Heart left ventricle (tissue), 16 donors: Measurements from ENCODE around the gene GDPD3. TPM values are rescaled to one million over a fixed set of nuclear protein-coding genes. Genes with fewer than 3 reads are reported as not detected.

Experiments used
- ATAC-seq, 4 donors: fragments of 200-7000 bp; cut with Tn5 transposase; one replicate each; pipeline ENCODE4 v1.9.1; 2020 to 2022; ENCODE audit warnings: moderate library complexity in 4 of 4, mild to moderate bottlenecking in 3 of 4, moderate number of reproducible peaks in 1 of 4
- DNase-seq, 5 donors: peaks; one replicate each; pipeline ENCODE4 v3.0.0-alpha.2; 2020
- H3K27ac ChIP-seq, 12 donors: fragments of 200-600 bp; sonication (generic) in 4 of 12; one replicate each; pipeline versions ENCODE4 v1.5.0 to v1.8.0; 2016 to 2022; ENCODE audit warnings: mild to moderate bottlenecking in 2 of 12
- H3K27me3 ChIP-seq, 9 donors: fragments of 200-600 bp; sonication (generic) in 2 of 9; one replicate each; pipeline versions ENCODE4 v1.5.1 to v1.8.0; 2016 to 2022; ENCODE audit warnings: mild to moderate bottlenecking in 3 of 9
- H3K36me3 ChIP-seq, 9 donors: fragments of 200-600 bp; sonication (generic) in 2 of 9; one replicate each; pipeline versions ENCODE4 v1.5.0 to v1.8.0; 2018 to 2022; ENCODE audit warnings: mild to moderate bottlenecking in 2 of 9
- H3K4me1 ChIP-seq, 12 donors: fragments of 200-600 bp; sonication (generic) in 4 of 12; one replicate each; pipeline versions ENCODE4 v1.5.0 to v1.8.0; 2016 to 2022; ENCODE audit warnings: mild to moderate bottlenecking in 3 of 12
- H3K4me3 ChIP-seq, 12 donors: fragments of 200-600 bp; sonication (generic) in 4 of 12; one replicate each; pipeline versions ENCODE4 v1.5.0 to v1.8.0; 2017 to 2022; ENCODE audit warnings: mild to moderate bottlenecking in 9 of 12, moderate library complexity in 4 of 12
- H3K9me3 ChIP-seq, 12 donors: fragments of 200-600 bp; sonication (generic) in 4 of 12; one replicate each; pipeline versions ENCODE4 v1.5.0 to v1.8.0; 2016 to 2022; ENCODE audit warnings: mild to moderate bottlenecking in 1 of 12
- CTCF ChIP-seq, 12 donors: fragments of 200-600 bp; sonication (generic) in 4 of 12; IDR thresholded peaks; one replicate each; pipeline versions ENCODE4 v1.5.0 to v1.8.0; 2018 to 2022; ENCODE audit warnings: antibody characterized with exemption in 12 of 12, mild to moderate bottlenecking in 5 of 12
- POLR2A ChIP-seq, 2 donors: fragments of 450-650 bp; IDR thresholded peaks; one replicate each; pipeline ENCODE4 v1.6.1; 2017; ENCODE audit warnings: antibody characterized with exemption in 2 of 2, mild to moderate bottlenecking in 2 of 2, moderate library complexity in 2 of 2
- WGBS, 4 donors: extraction: QIAGEN DNeasy Blood & Tissue Kit in 2 of 4; methylation state at CpG; one replicate each; pipeline versions ENCODE4 v1.1.5 to v1.1.7; 2013 to 2018; 5-methylcytosine and 5-hydroxymethylcytosine counted together
- intact Hi-C, 10 donors: fragments of 100-400 bp; cut with DNase I; formaldehyde crosslinking; loops; one replicate each; pipeline versions ENCODE4 v1.11.1 to v1.14.2; 2022
- polyA plus RNA-seq, 2 donors: library from polyadenylated mRNA; stranded (reverse); fragments of 200-250 nt; gene quantifications; one replicate each; pipeline ENCODE4 v1.2.3, GENCODE V29; 2013
- total RNA-seq, 9 donors: library from RNA; depleted of rRNA in 2 of 9; stranded (reverse); fragments of >200 nt in 2 of 9; fragmentation: NEBNext Ultra II Directional in 3 of 9; extraction: Animal tissue kit (Norgen Biotek cat#: 25700) in 3 of 9; gene quantifications; one replicate each; pipeline versions ENCODE4 v1.1.0 to v1.2.4, GENCODE V29; 2016 to 2023
- donor health status: ischemic (EF 13 %, LVEDD 7.1; RV severe dilation, severe dysfunction).
- donor health status: healthy with polysubstance abuse.
- donor health status: DM: no; HTN: yes; CAD: no.
- donor health status: DM: no; HTN: no; CAD: no.
- donor health status: ischemic (EF 25% LVEDD 6.9; RV normal size, moderate dysfunction).
- donor health status: ischemic (EF 25% LVEDD 5.7; RV mildly dilated, moderate dysfunction).
- donor health status: healthy.
- donor health status: DM: yes; HTN: yes; CAD: no.
- donor health status: ischemic (EF 35%, LVEDD 5.7; RV mildly dilated, moderate dysfunction).
- donor health status: nonischemic (EF 11% LVEDD 7.7; RV severe dilation, severe dysfunction).
- donor health status: DM: yes; HTN: yes; CAD: no.
- donor health status: PGD.
- donor health status: ischemic (EF 29% LVEDD 5.4; RV normal size, mild dysfunction).
- donor health status: nonischemic (EF 23%, LVEDD 6.1; RV moderate dilation, normal function).

GDPD3 gene
- total and polyA plus RNA-seq, 11 donors: 0.36 to 5.3 (median 2.0) TPM

DNA sequence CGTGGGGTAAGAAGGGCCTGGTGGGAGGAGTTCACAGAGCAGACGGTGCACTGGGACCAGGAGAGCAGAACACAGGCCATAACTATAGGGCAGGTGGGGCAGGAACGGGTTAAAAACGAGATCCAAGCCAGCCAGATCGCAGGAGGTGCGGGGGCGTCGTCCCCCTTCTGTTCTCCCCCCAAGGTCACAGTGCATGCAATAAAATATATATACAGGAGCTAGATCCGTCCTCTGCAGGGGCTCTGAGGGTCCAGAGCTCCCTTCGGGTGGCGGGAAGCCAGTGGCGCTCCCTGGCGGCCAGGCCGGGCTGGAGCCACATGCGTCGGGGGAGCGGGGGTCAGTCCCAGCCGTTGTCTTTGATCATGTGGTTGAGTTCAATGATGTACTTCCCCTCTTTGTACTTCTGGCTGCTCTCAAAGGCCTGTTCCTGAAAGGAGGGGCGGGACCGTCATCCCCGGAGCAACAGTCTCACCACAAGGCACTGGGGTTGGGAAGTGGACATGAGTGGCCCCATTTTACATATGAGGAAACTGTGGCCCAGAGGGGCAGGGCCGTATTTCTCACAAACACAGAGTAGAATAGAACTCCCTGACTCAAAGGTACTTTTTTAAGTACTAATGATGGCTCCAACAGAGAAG is 20.8 kb downstream of the GDPD3 start:
- peaks cover 4 to 65% (median 42%) of the 10 kb centered on the region in 12 donors for H3K4me1 ChIP-seq
- TF ChIP-seq POLR2A (IDR thresholded peaks at IDR 0.05): no peak
- peak; percentile 44 to 84 (median 64) for TF ChIP-seq CTCF (IDR thresholded peaks at IDR 0.05)
- H3K36me3 ChIP-seq: peaks cover 0 to 25% (median 14%) of the 10 kb centered on the region in 9 donors
- H3K9me3 ChIP-seq: peaks cover 0 to 11% (median 8%) of the 10 kb centered on the region in 12 donors
- peak; percentile 84 to 90 (median 87) for DNase-seq
- H3K27me3 ChIP-seq: no peaks in the 10 kb centered on the region
- WGBS, 4 donors: 5 to 9% (median 6%) methylated on average over 22 of the region's 22 CpGs
- H3K4me3 ChIP-seq: peak overlapping the region in 11 of 12 donors; percentile 41 to 66 (median 57)
- intact Hi-C loops: loop anchor here in 5 of 10 donors (1.0 to 10.0 kb wide), 6 partner anchors 27 to 322 kb away; partner anchors contain the start of genes ZNF771 (in 2 of the 5), ALDOA (in 1 of the 5), CD2BP2 (in 1 of the 5) and TLCD3B (in 1 of the 5)
- H3K27ac ChIP-seq: peak overlapping the region; percentile 34 to 95 (median 88)
- peak; percentile 58 to 82 (median 64) for ATAC-seq

DNA sequence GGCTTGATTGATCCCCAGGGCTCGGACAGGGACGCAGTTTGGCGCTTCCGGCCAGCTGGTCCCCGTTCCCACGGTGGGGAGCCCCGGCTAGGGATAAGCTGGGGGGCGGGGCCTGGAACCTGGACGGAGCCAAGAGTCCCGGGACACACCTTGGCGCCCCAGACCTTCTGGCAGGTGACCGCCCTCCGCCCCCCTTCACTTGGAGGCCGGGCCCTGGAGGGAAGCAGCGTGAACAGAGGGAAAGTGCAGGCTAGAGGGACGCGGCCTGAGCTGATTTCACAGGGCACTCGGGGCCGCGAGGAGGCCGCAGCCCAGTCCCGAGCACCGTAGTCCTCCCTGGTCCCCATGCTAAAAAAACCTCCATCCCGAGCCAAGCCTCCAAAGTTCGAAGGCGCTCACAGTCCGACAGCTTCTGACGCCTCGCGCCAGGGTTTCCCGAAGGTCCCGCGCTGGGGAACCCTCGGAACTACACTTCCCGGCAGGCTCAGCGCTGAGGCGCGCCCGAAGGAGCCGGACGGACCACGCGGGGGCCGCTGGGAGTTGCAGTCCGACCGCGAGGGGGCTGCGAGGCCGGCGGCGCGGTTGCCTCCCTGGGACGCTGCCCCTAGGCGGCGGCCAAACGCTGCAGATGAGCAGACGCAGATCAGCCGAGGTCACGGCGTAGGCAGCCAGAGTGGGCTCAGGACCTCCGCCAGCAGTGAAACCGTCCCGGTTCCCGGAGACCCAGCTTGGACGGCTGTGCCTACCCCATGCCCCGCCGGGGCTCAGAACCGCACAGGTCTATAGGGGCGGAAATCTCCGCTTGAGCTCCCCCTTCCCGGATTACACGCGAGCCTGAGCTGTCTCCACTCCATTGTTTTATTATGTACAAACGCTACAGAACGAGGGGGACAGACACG is 21.6 kb downstream of the GDPD3 start, which contains the start of gene TBX6:
Gene TBX6, minus strand, starts transcription at position 451 of the 899 bp plus-strand sequence. CDS start 731 bp downstream, outside the sequence.
- DNase-seq (peak; percentile 94 to 98 (median 95)), ATAC-seq (peak; percentile 83 to 91 (median 90))
- Histone ChIP-seq H3K4me1 (peaks cover 4 to 69% (median 41%) of the 10 kb centered on the region in 12 donors), H3K36me3 (peaks cover 0 to 25% (median 14%) of the 10 kb centered on the region in 9 donors), H3K9me3 (peaks cover 0 to 4% (median under 1%) of the 10 kb centered on the region in 12 donors), H3K27ac (peak within 1 kb of the TSS; percentile 34 to 95 (median 88)), H3K4me3 (peak within 1 kb of the TSS; percentile 24 to 66 (median 56)), H3K27me3 (no peaks in the 10 kb centered on the region)
- TF ChIP-seq POLR2A (IDR thresholded peaks at IDR 0.05) (peak in 1 of 2 donors; percentile 51), CTCF (IDR thresholded peaks at IDR 0.05) (peak; percentile 63 to 95 (median 72))
- intact Hi-C loops: loop anchor here in 5 of 10 donors (1.0 to 10.0 kb wide), 7 partner anchors 15 to 323 kb away; partner anchors contain the start of genes ZNF771 (in 2 of the 5), ALDOA (in 1 of the 5), CD2BP2 (in 1 of the 5) and TLCD3B (in 1 of the 5)
- 1 to 2% (median 1%) methylated on average over 39 to 76 of the region's 76 CpGs for WGBS, 4 donors

DNA sequence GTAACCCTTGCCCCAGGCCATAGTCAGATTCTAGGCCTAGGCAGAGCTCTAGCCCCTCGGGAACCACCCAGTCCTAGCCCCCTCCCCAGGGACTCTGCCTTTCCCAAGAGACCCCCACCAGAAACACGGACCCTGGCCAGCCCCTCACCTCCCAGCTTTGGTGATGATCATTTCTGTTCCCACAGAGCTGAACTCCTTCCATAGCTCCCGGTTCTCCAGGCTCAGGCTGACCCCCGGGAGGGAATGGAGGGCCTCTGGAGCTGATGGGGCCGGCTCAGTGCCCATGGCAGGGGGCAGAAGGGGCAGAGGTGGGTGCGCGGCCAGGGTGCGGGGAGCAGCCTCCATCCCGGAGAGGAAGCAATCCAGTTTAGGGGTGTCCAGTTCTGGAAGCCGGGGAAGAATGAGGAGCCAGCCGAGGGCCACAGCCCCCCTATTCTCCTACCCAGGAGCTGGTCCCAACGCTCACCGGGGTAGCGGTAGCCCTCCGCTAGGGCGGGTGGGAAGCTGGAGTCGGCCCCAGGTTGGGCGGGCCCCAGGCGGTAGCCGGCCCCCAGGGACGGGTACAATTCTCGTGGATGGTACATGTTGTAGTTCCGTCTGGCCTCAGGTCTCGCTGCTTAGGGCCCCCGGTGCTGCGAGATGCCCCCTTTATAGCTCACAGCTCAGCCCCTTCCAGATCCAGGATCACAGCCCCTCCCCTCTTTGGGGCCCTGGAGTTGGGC is 22.6 kb downstream of the GDPD3 start:
- H3K4me3 ChIP-seq: peak overlapping the region in 10 of 12 donors; percentile 41 to 66 (median 58)
- peak overlapping the region in 11 of 12 donors; percentile 9 to 94 (median 87) for H3K27ac ChIP-seq
- peaks cover 0 to 25% (median 15%) of the 10 kb centered on the region in 9 donors for H3K36me3 ChIP-seq
- TF ChIP-seq CTCF (IDR thresholded peaks at IDR 0.05): no peak
- no peak for TF ChIP-seq POLR2A (IDR thresholded peaks at IDR 0.05)
- no peaks in the 10 kb centered on the region for H3K9me3 ChIP-seq
- no peak for ATAC-seq
- 72 to 81% (median 74%) methylated on average over 13 to 26 of the region's 26 CpGs for WGBS, 4 donors
- no peaks in the 10 kb centered on the region for H3K27me3 ChIP-seq
- intact Hi-C loops: loop anchor here in 5 of 10 donors (2.0 to 10.0 kb wide), 6 partner anchors 14 to 324 kb away; partner anchors contain the start of genes ZNF771 (in 2 of the 5), CD2BP2 (in 1 of the 5) and TLCD3B (in 1 of the 5)
- peak in 1 of 5 donors; percentile 62 for DNase-seq
- peaks cover 4 to 72% (median 39%) of the 10 kb centered on the region in 12 donors for H3K4me1 ChIP-seq
